Measurements from ENCODE around the gene RBFOX2.

DNA sequence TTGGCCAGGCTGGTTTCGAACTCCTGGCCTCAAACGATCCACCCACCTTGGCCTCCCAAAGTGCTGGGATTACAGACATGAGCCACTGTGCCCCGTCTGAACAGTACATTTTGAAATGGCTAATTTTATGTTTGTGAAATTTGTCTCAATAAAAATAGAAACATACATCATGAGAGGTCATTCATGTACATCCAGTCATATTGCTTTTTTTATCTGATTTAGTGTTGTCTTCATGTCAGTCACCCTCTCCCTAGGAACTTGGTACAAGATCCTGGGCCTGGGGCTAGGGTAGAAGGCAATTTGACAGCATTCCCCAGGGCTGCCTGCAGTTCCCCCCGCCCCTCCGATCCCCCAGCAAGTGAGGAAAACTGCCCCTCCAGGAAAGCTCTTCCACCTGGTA, 46.6 kb upstream of the RBFOX2 start:
- TF ChIP-seq, protein P1, sequence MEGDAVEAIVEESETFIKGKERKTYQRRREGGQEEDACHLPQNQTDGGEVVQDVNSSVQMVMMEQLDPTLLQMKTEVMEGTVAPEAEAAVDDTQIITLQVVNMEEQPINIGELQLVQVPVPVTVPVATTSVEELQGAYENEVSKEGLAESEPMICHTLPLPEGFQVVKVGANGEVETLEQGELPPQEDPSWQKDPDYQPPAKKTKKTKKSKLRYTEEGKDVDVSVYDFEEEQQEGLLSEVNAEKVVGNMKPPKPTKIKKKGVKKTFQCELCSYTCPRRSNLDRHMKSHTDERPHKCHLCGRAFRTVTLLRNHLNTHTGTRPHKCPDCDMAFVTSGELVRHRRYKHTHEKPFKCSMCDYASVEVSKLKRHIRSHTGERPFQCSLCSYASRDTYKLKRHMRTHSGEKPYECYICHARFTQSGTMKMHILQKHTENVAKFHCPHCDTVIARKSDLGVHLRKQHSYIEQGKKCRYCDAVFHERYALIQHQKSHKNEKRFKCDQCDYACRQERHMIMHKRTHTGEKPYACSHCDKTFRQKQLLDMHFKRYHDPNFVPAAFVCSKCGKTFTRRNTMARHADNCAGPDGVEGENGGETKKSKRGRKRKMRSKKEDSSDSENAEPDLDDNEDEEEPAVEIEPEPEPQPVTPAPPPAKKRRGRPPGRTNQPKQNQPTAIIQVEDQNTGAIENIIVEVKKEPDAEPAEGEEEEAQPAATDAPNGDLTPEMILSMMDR (IDR thresholded peaks at IDR 0.05): no peak
- TF ChIP-seq EZH2 (IDR thresholded peaks at IDR 0.05; ENCODE audit: borderline replicate concordance, insufficient read depth, low read depth, low read length, poor library complexity, severe bottlenecking): no peak

All from B cell (primary cell).